Esophagus muscularis mucosa (tissue), 4 donors: ENCODE results near the gene NPPC.

Experiments used
- CTCF ChIP-seq, 3 experiments: fragments of 200-600 bp in 2 of 3; fragments of 450-650 bp in 1 of 3; sonication (generic) in 2 of 3; IDR thresholded peaks; one replicate each; pipeline ENCODE4 v1.5.1; 2017 to 2019; ENCODE audit warnings: antibody characterized with exemption in 3 of 3, mild to moderate bottlenecking in 2 of 3, moderate library complexity in 1 of 3
- EP300 ChIP-seq: sonication (generic); formaldehyde crosslinking; IDR thresholded peaks from one replicate; pipeline ENCODE4 v1.6.1; 2017; ENCODE audit warnings: antibody characterized with exemption
- POLR2A ChIP-seq: fragments of 450-650 bp; IDR thresholded peaks from one replicate; pipeline ENCODE4 v1.6.1; 2017; ENCODE audit warnings: antibody characterized with exemption, moderate library complexity, mild to moderate bottlenecking, low read depth
- POLR2AphosphoS5 ChIP-seq, 2 donors: sonication (generic); formaldehyde crosslinking; IDR thresholded peaks; one replicate each; pipeline ENCODE4 v1.6.1; 2017; ENCODE audit warnings: antibody characterized with exemption in 2 of 2

GRCh38 chr2:231902598-231902997 is 23.6 kb downstream of the NPPC start:
- TF ChIP-seq POLR2A = no peak
- TF ChIP-seq CTCF (IDR thresholded peaks at IDR 0.05) = no peak
- TF ChIP-seq EP300 = no peak
- TF ChIP-seq POLR2AphosphoS5 (IDR thresholded peaks at IDR 0.05) = no peak
